ENCODE measurements around the gene FSTL4.

The FSTL4 gene

DNA sequence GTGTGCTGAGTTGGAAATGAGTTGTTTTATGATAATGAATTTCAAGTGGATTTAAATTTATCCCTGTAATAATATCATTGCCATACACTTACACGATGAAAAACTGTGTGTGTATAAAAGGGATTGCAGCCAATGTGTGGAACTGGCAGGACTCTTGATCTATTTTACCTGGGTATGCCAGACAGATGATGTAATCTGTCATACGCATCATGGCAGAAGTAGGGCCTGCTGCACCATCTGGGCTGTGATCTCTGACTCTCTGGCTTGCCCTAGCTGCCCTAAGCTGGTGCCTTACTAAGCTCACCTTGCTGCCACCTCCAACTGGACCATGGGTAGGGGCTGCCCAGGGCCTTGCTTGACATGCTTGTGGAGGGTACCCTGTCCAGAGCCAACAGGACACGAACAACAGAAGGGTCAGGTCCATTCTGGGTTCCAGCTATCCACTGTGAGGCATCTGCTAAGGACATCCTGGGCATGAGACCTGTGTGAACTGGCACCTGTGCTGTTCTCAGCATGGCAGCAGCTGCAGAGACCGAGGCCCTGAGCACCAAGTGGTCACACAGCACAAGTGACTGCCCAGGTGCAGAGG is 184.2 kb downstream of the FSTL4 start:
- no peak for DNase-seq (ENCODE audit: low spot score)

DNA sequence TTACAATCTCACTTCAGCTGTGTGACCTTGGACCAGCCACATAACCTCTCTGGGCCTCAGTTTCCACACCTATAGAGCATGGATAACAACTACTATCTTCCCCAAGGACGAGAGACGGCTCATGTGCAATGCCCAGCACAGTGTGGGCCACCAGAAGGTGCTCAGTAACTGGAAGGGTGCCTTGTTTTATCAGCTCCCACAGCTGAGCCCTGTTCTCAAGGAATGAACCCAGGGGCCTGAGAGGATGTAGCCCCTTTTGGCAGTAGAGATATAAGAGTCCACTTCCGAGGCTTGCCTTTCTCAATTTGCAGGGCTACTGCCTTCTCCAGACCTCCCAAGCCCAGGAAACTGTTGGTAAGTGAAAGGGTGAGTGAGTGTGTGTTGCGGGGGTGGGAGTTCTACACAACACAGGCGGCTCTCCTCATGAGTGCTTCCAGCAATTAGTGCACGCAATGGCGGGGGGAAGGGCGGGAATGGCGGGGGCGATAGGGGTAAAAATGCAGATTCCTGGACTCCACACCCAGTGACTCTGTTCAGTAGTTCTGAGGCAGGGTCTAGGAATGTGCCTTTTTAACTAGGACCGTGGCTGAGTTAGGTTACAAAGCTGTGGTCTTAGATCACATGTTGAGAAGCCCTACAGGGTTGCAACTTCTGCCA is 185.1 kb downstream of the FSTL4 start:
- DNase-seq (ENCODE audit: low spot score) = no peak

DNA sequence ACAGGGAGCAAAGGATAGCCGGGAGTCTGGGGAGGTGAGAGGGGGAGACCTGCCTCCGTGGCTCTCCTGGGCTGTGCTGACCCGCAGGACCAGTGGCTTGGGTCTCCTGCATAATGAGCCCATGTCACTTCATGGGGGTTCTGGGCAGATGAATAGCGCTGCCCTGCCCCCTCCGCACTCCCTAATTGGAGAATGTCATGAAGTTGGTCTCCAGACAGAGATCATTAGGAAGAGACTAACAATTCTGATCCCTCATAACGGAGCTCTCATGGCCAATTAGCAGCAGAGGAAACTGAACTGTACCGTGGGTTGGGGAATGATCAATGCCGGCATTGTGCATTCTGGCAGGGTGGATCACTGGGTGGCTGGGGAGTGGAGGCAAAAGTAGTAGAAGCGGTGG is 186.1 kb downstream of the FSTL4 start:
- DNase-seq (ENCODE audit: low spot score) = no peak

DNA sequence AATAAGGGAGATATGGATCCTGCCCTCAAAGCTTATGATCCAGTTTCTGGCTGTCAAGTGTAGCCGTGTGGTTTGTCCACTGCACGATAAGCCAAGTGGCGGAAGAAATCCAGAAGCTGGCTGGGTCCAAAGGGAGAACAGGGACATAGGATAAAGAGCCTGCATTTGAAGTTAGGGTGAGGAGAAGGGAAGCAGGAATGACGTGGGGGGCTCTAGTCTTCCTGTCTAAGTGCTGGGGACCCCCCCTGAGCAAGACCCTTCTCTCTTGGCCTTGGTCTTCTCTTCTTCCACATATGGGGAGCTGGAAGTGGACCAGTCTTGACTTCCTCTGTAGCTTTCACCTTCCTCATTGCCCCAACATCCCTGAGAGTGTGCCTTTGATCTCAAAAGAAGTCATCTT is 186.6 kb downstream of the FSTL4 start:
- DNase-seq (ENCODE audit: low spot score) = no peak

DNA sequence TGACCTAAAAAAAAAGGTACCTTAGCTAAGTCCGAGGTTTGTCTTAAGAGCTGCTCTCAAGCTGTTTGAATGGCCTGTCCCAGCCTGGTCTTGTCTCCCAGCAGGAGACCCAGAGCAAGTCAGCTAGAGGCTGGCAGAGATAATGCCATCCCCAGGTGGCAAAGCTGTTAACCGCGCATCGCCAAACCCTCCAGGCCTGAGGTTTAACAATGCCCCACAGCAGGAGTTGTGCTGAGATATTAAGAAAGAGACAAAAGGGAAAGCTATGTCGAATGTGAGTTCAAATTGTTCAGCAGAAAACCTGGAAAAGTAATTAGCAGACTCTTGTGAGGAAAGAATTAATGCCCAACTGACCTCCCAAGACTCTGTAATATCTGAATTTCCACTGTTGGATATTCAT is 187.1 kb downstream of the FSTL4 start:
- no peak for DNase-seq (ENCODE audit: low spot score)

DNA sequence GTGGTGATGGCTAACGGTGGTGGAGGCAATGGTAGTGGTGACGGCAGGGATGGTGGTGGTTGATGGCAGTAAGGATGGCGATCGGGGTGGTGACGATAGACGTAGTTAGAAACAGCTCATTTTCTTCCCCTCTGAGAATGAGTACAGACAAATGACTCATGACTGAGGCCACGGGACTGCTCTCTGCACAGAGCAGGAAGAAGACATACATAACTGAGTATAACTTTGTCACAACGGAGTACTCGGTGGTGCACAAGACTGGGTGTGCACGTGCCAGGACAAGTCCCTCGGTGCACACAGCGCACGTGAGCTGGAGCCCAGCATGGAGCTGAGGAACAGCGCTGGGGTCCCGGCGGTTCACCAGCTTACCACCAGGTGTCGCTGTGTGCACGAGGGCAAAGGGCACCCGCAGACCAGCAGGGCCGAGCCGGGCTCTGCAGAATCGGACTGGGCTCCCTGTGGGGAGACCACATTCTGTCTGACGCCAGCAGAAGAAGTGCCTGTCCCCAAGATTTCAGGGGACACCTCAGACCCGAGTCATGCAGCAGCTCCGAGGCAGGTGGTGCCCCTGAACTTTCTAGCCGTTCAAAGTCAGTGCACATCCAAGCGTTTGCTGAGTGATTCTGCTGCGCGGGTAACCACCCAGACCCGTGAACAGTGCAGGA is 188.6 kb downstream of the FSTL4 start:
- peak; percentile 86 for DNase-seq (ENCODE audit: low spot score)

DNA sequence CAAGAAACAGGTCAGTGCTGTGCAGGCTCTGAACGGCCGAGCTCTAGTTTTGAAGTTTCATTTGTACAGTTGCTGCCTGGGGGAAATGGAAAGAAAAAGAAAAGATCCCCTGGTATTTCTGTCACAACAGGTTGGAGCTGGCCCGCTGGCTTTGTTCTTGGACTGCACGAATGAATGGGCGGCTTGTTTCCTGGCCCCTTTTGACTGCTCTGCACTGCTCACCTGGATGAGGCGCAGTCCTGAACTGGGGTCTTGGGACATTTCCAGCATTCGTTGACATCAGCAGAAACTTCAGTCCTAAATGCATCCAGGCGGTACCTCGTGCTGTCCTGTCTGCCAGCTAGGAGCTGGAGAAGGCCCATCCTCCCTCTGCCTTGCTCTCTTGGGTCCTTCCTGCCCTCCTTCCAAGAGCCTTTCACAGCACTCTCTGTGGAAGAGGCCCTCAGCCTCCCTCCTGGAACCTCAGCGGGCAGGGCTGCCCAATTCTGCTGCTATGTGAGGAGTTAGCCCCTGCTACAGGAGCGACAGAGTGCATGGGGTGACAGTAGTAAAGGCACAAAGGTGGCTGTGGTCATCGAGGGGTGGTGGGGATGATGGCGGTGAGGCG is 189.2 kb downstream of the FSTL4 start:
- no peak for DNase-seq (ENCODE audit: low spot score)

DNA sequence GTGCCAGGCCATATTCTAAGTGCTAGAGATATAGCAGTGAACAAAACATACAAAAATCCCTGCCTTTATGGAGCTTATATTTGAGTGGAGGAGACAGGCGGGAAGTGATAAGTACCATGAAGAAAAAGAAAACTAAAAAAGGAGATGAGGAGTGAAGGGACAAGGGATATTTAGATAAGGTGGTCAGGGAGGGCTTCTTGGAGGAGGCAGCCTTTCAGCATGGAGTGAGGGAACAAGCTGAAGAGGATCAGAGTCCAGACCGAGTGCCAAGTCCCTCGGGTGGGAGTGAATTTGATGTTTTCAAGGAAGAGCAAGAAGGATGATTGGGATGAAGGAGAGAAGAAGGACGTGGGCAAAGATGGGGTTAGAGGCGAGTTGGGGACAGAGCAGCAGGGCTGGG is 190.5 kb downstream of the FSTL4 start:
- DNase-seq (ENCODE audit: low spot score) = no peak

DNA sequence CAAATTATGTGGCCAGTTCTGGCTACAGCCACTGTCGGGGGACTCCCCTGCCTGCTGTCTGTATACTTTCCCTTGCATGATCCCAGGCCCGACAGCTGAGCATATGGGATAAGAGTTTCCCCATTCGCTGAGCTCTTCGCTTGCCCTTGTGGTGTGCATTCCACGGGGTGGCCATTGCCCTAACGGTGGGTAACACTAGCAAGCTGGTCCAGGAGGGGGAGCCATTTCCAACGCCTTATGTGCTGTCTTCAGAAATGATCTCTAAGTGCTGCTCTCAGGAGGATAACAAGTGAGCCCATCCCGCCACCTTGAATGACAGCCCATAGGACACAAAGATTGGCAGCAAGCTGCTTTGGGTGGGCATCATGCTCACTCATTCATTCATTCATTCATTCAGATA is 190.9 kb downstream of the FSTL4 start:
- DNase-seq (ENCODE audit: low spot score) = peak; percentile 64

DNA sequence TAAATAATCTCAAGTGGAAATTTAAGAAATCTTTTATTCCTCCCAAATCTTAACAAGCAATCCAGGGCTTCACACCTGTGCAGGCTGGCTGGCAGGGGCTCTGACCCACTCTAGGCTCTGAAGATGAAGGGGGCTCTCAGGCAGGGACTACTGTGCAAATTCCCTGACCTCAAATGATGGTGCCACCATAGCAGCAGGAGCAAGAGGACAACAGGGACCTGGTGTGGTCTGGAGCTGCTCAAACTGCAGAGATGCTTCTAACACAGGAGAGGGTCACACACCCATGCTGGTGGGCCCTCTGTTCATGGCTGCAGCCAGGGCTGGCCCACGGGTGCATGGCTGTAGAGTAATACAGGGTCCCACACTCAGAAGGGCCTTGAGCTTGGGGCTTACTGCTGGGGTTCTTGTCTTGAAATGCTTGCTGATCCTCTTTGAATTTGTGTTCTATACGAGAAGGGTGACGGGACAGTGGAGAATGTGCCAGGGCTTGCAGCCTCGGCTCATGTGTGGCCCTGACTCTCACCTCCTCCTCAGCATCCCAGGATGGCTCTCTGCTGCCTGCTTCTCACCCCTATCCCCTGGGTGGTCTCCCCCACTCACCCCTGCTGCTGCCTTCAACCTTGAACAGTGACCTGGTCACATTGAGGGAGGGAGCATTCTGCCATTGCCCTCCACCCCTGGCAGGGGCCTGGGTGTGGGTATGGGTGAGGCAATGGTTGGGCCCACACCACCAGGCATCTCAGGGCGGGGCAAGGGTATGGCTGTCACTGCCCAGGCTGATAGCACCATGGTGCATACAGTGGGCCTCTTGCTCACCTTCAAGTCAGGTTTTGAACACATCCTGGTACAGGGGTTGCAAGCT is 191.7 kb downstream of the FSTL4 start:
- no peak for DNase-seq (ENCODE audit: low spot score)

DNA sequence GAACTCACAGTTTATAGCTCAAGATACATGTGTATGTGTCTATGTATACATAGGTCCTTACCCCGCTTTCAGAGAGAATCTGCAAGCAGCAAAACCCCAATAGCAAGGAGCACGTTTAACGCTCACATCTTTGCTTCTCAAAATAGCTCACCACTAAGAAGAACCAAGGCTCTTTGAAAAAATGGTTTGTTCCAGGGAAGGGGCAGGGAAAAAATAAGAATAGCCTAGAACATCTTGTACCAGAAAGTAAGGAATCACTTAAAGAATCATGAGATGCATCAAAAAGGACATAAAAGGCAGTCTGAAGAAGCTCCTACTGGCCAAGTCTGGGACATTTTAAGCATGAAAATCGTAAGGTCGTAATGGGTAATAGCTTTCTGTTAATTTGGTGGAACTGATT is 196.4 kb downstream of the FSTL4 start:
- no peak for DNase-seq (ENCODE audit: low spot score)

DNA sequence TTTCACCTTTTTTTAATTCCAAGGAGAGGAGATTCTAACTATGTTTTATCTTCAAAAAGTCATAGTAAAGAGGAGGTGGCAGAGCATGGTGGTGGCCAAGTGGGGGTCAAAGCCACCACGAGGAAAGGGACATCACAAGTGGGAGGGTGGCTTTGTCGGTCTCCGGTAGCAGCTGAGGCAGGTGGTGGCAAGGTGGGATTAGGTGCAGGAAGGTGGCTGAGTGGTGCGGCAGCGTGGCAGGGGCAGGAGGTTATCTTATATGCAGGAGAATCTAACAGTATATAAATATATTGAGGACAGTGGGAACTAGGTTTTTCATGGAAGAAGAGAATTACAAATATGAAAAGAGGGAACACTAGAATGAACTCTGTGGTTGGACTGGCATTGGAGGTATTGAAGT is 196.8 kb downstream of the FSTL4 start:
- no peak for DNase-seq (ENCODE audit: low spot score)

DNA sequence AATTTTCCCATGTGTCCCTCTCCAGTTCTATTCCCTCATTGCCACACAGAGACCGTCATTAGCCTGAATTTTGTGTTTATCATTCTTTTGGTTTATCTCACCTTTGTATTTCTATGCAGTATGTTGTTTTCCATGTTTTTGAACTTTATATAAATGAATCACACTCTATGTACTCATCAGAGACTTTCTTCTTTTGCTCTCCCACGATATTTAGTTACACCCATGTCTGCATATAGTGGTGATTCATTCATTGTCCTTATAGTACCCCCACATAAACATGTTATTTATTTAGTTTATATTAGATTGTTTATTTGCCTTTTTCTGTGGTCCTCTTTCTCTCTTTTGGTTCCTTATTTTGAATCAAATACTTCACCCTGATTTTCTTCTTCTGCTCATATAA is 199.7 kb downstream of the FSTL4 start:
- DNase-seq (ENCODE audit: low spot score) = no peak

DNA sequence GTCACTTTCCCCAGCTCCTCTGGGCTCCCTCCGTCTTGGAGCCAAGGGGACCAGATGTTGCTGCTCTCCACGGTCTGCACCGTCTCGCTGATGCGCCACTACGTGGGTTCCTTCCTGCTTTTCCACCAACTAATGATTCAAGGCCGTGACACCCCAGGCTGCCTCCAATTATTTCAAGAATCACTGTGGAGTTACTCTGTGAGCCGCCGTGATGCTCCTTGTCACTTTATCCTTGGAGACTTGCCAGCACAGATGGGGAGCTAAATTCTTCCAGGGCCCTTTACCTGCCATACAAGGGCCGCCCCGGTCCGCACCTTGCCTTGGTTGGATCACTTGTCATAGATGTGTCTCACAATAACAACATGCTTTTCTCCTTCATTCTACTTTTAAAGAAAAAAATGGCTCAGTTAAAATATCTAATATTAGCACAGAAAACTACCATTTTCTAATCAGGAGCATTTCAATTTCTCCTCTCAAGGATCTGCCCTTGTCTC is 202.0 kb downstream of the FSTL4 start:
- no peak for DNase-seq (ENCODE audit: low spot score)

DNA sequence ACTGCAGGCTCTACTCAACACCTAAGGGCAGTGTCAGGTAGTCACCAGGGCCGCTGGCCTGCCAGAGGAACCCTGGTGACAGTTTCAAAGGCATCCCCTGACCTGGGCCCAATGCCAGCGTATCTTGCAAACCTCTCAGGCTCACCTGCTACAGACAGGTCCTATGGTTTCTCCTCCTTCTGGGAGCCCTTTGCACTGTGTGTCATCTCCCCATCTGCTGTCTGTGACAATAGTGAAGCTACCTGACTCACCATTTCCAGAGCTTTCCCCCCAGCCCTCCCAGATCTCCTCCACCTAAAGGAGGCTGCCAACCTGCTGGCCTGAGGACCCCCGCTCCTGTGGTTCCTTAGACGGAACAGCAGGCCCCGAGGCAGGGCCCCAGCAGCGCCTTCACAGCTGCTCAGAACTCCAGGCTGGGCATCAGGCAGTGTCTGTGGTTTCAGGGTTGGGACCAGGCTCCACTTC is 203.1 kb downstream of the FSTL4 start:
- no peak for DNase-seq (ENCODE audit: low spot score)

DNA sequence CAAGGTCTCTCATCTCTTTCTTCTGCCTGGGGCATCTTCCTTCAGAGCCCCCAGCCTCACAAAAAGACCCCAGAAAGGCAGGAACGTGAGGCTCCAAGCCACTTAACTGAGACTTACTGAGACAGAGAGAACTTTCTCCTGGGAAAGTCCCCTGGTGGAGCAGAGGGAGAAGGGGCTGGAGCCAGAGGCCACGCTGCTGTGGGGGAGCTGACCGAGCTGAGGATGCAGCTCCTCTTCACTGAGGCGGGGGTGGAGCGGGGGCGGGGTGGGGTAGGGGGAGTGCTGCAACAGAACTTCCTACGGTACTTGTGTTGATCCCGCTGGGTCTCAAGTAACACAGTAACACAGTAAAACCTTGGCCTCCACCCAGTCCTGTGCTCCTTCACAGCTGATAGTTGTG is 204.0 kb downstream of the FSTL4 start:
- no peak for DNase-seq (ENCODE audit: low spot score)

DNA sequence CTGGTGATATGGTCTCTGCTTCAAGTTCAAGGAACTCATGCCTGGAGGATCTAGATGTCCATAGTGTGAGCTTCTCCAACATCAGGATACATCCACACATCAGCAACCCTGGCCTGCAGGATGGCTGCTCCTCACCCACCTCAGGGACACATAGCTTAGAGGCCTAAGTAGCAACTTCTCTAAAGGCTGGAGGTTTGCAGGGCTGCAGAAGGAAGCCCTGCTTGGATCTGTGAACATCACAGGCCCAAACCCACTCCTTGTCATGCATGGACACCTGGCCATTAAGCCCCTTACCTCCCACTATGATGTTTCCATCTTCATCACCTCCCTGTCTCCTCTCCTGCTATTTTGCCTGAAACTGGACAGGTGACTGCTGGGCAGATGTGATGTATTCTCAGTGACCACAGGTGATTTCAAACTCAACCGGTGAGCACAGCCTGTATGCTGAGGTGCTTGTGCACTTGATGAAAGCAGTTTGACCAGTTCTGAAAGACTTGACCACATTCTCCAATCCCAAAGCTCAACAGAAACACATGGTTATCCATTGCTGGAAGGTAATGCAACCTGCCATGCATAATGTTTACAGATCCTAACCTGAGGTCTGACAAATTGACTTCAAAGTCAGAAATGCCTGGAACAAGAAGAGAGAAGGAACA is 205.2 kb downstream of the FSTL4 start:
- no peak for DNase-seq (ENCODE audit: low spot score)

DNA sequence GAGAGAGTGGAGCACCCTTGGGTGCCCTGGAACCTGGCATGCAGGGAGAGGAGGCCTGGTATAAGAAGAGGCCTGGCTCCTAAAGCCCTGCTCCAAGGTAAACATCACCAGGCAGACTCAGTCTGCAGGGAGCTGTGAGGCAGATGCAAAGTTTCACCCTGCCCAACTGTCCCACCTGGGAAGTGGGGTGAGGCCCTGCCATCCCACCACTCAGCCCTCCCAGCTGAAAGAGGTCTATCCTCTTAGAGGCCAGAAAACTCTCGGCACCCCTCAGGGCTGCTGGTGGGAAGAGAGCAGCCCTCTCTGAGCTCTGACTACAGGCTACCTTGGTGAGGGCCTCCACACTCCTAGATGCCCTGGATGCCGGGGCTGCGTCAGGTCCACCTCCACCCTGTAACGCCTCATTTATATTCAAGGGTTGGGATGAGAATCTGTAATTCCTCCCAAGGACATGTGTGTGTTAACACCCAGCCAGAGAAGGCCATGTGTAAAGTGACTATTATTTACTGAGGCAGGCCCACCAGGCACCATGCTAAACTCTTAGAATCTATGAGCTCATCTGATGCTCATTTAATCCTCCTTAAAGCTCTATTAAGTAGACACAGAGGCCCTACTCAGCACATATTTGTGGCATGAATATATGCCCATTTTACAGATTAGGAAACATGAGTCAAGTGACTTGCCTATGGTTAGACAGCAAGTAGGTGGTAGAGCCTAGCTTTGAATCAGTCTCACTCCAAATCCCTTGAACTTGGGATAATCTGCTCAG is 205.9 kb downstream of the FSTL4 start:
- no peak for DNase-seq (ENCODE audit: low spot score)

DNA sequence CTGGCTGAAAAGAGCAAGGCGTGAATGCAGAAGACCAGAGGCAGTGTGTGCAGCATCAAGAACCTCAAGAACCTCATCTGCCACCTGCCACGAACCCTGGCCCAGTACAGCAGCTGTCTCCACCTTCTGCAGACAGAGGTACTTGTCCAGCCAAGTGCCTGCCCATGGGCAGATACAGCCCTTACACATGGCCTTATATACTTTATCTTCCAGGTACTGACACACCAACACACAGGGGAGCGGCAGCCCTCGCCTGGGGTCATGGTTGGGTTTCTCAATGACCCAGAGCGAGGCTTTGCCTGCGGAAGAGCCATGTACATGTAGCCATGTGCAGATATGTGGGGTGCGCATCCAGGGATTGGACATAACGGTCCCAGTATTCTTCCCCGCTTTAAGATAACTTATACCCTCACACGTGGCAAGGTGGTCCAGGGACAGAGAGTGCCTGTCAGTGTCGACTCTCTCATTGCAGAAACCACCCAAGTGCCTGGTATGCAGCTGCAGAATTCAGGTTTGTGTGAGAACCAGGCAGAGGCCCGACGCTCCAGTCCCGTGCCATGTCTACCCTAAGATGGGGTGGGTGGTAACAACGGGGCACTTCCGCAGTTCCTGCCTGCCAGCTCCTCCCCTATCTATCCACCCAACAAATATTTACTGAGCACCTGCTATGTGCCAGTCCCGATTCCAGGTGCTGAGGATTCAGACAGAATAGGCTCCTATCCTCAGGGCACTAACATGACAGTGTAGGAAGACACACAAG is 206.9 kb downstream of the FSTL4 start:
- no peak for DNase-seq (ENCODE audit: low spot score)

DNA sequence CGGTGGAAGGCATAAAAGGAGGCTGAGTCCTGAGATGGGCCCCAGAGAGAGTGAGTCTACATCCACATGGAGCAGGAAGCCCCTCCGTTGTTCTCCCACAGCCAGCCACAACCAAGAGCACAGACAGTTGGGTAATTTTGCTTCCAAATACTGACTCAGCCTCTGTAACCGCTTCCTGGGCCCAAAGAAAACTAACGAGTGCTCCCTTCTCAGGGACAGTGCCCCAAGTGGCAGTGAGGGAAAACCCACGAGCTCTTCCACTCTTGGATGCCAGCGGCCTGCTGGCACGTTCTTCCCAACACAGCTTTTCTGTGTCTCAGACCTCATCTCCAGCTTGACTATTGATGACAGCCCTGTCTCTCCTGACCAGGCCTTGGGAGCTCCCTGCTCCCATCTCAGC is 207.6 kb downstream of the FSTL4 start:
- DNase-seq (ENCODE audit: low spot score) = no peak
